GM18951 (cell line): ENCODE results near the gene PLIN5.
"Not testable (repeated sequence)": the region's sequence is repeated elsewhere in the genome, so short reads cannot be mapped to it uniquely, and the experiment has no call there.

ENCODE experiments used
- POLR2A ChIP-seq: IDR thresholded peaks from 4 replicates; pipeline ENCODE4 v1.6.1; 2011; ENCODE audit warnings: mild to moderate bottlenecking; ENCODE audit not compliant: insufficient read length, insufficient read depth; ENCODE audit errors: extremely low read depth
- in situ Hi-C: fragments of 300-500 bp; cut with MboI; formaldehyde crosslinking; loops from one replicate; pipeline ENCODE4 v1.12.0; 2022; ENCODE audit warnings: low sequenced_read_pairs, mixed read lengths, inconsistent platforms; ENCODE audit not compliant: unreplicated experiment

The PLIN5 gene

GRCh38 chr19:4533334-4533733 is 1.7 kb downstream of the PLIN5 start:
- in situ Hi-C loops, result no loop called here
- TF ChIP-seq POLR2A, result no peak

- in situ Hi-C loops, result no loop called here
- TF ChIP-seq POLR2A, result no peak
These were observed 3.4 kb downstream of the PLIN5 start for GRCh38 chr19:4531562-4532165.

DNA sequence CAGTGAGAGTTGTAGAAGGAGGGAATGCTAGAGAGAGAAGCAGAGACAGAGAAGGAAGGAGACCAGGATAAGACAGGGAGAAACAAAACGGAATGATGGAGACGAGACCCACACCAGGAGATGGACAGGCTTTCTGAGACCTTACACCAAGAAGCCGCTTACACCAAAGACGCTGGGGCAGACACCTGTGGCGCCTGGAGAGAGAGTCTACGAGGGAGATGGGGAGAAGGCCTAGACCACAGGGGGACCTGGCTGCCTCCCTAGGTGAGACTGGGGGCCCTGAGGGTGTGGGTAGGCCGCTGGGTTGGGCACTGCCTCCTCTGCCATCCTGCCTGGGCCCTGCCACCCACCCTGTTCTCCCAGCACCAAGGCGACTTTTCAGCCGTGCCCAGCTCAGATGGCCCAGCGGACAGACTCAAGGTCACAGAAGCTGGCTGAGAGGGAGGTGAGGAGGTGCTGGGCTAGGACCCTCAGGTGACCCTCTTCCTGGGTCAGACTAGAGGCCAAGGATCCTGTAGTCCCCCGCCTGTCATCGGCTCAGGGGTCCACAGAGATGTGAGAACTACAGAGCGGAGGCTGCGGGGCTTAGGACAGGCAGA is 5.0 kb downstream of the PLIN5 start:
- in situ Hi-C loops, result no loop called here
- TF ChIP-seq POLR2A, result no peak

- in situ Hi-C loops, result no loop called here
- TF ChIP-seq POLR2A, result no peak
These were observed 6.2 kb downstream of the PLIN5 start for GRCh38 chr19:4528843-4529242.

GRCh38 chr19:4527377-4527776 is 7.6 kb downstream of the PLIN5 start:
- in situ Hi-C loops, result not testable (repeated sequence)

- no peak for TF ChIP-seq POLR2A
- in situ Hi-C loops, result no loop called here
These were observed 9.4 kb downstream of the PLIN5 start for GRCh38 chr19:4525563-4526002.

- no peak for TF ChIP-seq POLR2A
- in situ Hi-C loops, result no loop called here
These were observed 10.0 kb downstream of the PLIN5 start for GRCh38 chr19:4524808-4525562.

DNA sequence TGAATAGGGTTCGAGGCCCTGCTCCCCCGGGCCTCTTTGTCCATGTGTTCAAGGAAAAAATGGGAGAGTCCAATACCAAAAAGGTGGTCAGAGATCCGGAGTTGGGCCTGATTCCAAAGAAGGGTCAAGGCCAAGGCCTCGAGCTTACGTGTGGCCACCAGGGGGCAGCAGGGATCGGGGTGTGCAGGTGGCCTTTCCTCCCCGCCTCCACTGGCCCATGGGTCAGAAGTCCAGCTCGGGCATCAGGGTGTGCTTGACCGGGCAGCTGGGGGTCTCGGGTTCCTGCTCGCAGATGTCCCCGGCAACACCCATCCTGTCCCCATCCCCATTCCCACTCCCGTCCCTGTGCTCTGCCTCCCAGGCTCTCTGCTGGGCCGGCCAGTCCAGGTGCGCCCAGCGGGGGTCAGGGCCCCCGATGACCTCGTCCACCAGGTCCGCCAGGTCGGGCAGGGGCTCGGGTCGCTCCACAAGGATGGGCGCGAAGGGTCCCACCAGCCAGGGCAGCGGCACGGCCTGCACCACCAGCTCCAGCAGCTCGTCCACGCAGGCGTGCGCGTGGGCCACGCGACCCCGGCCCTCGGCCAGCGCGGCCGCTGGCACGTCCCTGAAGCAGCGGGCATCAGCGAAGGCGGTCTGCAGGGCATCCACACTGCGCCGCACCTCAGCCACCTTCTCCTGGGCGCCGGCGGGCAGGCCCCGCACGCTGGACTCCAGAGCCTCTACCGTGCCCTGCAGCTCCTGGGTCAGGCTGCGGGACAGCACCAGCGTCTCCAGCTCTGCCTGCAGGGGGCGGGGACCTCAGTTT is 11.5 kb downstream of the PLIN5 start:
- no peak for TF ChIP-seq POLR2A
- in situ Hi-C loops, result no loop called here

GRCh38 chr19:4522291-4523002 is 12.6 kb downstream of the PLIN5 start:
- in situ Hi-C loops, result no loop called here
- TF ChIP-seq POLR2A, result no peak

DNA sequence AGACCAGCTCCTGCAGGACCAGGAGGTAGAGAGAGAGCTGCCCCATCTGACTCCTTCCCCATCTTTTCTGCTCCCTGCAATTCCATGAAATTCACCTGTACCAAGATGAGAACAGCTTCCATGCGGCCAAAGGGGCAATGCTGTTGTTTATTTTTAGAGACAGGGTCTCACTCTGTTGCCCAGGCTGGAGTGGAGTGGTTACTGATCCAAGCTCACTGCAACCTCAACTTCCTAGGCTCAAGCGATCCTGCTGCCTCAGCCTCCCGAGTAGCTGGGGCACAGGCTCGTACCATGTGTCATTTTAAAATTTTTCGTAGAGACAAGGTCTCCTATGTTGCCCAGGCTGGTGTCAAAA is 13.2 kb downstream of the PLIN5 start:
- in situ Hi-C loops, result no loop called here
- TF ChIP-seq POLR2A, result no peak

GRCh38 chr19:4521170-4521887 is 13.7 kb downstream of the PLIN5 start:
- in situ Hi-C loops, result no loop called here
- TF ChIP-seq POLR2A, result no peak

DNA sequence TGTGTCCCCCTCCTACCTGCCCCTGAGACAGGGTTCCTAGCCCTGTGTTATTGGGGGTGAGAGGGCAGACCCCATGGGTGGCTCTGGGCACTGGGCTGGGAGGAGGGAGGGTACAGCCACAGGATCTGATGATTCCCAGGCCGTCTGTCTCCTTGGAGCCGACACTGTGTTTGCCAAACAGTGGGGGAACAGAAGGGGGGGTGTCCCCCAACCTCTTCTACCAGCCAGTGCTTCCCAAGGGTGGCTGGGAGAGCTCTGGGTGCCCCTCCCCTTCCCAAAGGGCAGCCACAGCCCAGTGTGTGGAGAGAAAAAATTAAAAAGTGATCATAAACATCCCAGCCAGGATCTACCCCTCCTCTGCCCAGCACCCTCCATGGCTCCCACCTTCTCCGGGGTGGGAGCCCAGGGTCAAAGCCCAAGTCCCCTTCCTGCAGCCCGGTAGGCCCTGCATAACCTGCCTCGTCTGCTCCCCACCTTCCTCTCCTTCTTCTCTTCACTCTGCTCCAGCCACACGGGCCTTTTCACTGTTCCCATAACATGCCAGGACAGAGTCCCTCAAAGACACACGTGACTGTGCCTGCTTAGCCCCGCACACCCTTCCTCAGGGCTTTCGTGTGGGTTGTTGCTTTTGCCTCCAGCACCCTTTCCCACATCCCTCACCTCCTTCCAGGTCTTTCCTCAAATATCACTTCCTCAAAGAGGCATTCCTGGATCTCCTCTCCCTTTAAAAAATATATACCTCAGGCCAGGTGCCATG is 15.3 kb downstream of the PLIN5 start:
- in situ Hi-C loops, result no loop called here
- no peak for TF ChIP-seq POLR2A
